CD4-positive, alpha-beta T cell treated with Interferon gamma for 1 hour (primary cell): Measurements from ENCODE around the gene KRT76.

Experiments
- DNase-seq: peaks from one replicate; pipeline ENCODE4 v3.0.0-alpha.2; 2020

The KRT76 gene

DNA sequence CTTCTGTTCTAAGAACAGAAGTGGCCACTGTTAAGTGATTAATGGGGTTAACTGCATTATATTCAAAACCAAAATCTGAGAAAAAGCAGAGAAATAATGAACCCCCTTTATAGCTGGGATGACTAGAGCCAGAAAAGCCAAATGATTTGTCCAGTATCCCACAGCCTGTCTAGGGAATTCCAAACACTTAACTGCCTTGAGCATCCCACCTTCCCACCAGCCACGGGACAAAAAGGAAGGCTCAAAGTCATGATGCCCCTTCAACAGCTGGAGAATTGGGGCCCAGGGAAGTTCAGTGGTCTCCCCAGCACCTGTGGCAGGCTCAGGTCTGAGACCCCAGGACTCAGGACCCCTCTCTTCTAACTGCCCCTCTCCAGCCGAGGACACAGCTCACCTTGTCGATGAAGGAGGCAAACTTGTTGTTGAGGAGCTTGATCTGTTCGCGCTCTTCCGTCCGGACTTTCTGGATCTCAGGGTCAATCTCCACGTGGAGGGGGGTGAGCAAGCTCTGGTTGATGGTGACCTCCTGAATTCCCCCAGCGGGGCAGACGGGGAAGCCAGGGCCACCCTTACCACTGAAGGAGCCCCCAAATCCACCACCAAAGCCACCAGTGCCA is 36.2 kb upstream of the KRT76 start:
- DNase-seq: no peak

DNA sequence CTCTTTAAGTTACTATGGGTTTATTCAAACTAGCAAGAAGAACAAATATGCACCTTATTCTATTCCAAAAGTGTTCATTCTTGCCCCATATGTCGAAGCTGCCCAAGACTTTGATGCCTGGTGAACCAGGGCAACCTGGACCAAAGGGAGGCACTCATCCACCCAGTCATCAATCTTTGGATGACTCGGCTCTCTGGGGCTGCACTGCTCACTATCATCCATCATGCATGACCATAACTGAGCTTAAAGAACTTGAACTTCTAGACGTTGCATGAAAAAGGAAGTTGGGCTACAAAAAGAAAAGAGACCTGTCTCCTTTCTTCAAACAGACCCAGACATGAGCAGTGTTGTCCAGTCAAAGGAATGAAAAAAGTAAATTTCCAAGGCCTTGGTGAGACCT is 35.6 kb upstream of the KRT76 start:
- DNase-seq: no peak

DNA sequence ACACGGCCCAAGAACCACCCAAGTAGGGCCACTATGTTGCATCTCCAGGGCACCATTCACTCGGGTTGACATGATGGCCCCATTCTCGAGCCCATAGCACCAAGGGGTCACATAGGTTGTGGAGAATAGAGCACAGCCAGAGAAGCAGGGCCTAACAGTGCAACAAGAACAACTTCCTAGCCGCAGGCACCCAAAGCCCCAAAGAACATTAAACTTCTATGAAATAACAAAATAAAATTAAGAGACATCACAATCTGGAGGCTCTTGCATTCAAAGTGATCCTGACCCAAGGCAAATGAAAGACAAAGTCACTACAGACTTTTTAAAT is 34.9 kb upstream of the KRT76 start:
- no peak for DNase-seq

DNA sequence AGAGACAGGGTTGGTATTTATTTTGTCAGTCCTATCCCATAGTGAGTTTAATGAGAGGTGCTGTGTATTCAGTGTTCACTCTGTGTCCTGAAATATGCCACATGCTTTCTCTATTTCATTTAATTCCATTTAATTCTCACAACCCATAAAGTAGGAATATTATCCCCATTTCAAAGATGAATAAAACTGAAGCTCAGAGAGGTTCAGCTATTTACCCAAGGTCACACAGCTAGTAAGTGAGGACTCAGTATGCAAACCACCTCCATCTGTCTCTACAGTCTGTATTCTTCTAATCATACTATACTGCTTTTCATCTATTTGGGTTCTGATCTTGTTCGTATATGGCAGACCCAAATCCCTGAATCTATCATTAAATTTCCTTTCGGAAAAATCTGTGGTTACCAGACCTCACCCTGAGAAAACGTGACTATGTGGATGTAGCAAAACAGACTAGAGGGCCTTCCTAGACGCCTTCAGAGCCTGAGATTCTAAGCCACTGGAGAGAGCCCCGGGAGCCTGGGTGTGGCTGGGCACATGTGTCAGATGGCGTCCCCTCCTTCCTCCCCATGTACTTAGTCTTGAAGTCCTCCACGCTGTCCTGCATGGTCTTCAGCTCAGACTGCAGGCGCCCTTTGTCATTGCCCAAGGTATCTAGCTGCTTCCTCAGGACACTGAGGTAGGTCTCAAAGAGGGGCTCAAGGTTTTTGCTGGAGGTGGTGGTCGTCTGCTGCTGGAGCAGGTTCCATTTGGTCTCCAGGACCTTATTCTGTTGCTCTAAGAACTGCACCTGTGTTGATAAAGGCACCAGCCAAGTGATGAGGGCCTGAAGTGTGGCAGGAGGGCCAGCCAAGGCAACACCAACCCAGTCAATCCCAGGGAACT is 34.3 kb upstream of the KRT76 start:
- DNase-seq: no peak

DNA sequence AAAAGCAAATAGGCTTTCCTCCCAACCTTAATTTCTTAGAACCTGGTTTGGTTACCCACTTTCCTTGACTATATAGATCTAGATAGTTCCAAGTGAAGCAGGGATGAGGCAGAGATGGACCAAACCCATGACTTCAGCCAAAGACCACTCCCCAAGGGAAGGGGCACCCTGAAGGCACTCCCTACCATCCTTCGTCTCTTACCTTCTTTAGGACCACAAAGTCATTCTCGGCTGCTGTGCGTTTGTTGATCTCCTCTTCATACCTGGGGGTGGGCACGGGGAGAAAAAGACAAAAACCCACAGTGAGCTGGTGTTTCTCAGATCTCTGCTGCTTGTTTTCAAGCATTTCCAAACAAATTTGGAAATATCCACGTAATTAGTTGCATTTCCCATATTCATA is 33.4 kb upstream of the KRT76 start:
- no peak for DNase-seq

DNA sequence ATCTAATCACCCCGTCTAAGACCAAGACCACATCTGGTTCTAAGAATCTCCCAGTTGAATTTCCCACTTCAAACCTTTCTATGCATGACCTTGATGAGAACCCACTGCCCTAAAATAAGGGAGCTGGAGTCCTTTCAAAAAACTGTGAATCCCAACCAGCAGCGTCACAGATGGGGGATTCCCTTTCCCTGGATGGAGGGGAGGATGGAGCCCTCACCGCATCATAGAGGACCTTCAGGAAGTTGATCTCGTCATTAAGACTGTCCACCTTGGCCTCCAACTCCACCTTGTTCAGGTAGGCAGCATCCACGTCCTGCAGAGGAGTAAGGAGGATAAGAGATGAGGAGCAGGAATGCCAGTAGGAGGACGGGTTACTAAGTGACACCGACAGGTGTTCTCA is 32.0 kb upstream of the KRT76 start:
- DNase-seq: no peak

DNA sequence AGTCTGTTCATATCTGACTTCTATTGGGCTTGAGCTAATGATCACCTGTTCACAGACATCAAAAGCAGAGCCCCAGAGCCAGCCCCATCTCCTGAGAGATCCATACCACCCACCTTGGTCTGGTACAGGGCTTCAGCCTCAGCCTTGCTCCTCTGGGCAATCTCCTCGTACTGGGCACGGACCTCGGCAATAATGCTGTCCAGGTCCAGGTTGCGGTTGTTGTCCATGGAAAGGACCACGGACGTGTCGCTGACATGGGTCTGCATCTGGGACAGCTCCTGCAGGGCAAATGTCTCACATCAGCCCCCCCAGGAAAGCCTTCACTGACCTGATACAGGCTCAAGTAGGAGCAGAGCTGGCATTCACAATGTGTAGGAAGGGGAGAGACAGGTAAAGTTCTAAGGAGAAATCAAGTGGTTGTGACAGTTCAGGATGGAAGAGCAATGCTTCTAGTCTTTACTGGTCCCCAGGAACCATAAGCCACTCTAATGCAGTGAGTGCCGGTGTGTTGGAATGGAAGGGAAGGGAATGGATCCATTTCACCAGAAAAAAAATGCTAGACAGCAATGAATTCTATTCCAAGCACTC is 31.5 kb upstream of the KRT76 start:
- no peak for DNase-seq

DNA sequence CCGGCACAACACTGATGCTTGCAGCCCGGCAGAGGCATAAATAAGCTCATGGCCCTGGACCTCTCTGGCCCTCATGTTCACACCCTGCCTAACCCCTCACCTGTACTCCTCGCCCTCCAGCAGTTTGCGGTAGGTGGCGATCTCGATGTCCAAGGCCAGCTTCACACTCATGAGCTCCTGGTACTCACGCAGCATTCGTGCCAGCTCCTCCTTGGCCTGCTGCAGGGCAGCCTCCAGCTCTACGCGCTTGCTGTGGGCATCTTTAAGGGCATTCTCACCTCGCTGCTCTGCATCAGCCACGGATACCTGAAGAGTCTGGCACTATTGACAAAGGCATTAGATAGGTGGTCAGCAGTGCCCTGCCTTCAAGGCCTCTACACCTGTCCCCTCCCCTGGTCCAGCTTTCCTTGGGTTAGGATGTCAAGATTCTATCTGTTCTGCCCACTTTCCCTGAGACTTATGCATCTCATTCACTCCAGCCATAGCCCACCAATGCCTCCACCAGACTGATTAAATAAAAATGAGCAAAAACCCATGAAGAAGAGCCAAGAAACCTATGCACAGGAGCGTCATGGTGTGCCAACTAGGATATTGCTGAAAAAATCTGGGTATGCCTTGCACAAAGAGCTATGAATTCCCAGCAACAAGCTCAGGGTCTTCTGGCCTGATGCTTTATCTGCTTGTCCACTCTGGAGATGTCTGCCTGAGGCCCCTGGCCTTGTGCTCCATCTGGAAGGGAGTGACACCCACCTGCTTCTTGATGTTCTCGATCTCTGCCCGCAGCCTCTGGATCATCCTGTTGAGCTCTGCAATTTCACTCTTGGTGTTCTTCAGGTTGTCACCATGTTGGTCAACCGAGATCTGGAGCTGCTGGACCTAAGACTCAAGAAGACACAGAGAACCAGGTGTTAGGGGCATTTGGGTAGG is 30.7 kb upstream of the KRT76 start:
- no peak for DNase-seq

DNA sequence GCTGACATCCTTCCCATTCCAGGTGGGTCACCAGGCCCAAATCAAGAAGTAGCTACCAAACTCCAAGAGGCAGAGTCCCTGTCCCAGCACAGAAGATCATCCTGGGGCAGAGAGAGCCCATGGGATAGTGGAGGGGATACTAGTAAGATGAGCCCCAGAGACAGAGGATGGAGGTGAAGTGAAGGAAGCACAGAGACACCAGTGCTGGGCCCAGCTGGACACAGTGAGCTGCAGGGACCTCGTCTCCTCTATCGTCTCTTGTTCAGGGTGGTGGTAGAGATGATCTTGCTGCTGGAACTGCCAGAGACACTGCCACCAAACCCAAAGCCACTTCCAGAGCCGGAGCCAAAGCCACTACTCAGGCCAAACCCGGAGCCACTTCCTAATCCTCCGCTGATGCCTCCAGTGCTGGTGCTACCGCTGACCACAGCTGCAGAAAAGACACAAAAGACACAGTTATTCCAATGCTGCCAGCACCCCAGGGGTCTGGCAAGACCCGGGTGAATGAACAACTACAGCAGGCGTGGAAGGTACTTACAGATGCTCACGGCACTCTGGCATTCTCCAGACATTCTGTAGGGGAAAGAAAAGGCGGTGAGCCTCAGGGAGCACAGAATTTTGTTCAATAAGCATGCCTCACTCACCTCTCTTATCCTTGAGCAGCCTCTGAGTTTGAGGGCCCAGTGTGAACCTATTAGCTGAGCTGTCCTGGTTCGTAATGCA is 29.8 kb upstream of the KRT76 start:
- DNase-seq: no peak

DNA sequence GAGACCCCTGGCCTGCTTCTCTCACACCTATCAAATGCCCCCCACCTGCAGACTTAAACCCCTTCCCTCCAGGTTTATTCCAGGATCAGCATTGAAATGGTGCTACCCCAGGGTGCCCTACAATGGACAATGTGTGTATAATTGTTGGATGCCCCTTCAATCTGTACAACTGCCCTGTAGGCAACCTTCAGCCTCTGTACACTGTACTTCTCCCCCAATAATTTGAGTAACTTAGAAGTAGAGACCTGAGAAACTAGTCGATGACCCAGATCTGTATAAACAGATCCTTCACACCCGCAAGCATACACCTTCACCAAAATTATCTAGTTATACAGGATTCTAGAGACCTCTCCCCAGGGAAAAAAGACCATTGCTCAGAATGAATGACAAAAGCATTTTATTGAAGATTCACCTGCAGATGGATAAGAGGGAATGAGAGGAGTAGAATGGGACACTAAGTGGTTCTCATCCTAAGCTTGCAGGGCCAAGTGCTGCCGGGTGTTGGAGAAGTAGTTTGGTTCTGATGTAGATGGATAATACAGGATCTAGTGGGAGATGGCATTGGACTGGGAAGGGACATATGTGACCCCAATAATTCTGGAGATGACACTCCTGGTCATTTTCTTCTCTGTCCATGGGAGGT is 29.1 kb upstream of the KRT76 start:
- no peak for DNase-seq

DNA sequence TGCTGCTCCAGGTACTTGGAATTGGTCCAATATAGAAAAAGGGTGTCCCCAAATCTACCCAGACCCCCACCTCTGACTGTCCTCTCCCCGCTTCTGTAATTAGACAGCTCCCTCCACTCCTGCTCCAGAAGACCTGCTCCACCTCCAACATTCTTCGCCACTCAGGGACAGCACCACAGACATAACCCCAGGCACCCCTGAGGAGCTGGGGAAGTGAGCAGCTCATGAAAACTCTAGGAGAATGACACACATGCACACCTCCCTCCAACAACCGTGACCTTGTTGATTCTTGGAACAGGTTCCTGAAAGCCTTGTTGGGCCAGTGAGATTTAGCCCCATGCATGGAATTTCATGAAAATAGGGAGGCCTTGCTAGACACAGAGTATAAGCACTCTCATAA is 28.6 kb upstream of the KRT76 start:
- no peak for DNase-seq

DNA sequence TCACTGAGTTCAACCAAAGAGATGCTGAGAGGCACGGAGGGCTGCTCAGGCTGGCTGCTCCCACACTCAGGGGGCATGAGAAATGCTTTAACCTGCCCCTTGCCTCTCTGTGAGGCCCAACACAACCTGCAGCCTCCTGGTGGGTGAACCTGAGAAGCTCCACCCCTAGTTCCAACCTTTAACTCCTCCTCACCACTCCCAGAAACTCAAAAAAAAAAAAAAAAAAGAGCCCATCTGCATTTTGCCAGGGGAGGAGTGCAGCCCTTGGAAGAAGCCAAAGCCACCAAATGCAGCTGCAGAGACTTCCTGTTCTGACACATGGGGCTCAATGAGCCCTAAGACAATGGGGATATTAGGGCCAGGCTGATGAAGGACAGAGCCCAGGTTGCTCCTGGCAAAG is 27.9 kb upstream of the KRT76 start:
- DNase-seq: no peak

DNA sequence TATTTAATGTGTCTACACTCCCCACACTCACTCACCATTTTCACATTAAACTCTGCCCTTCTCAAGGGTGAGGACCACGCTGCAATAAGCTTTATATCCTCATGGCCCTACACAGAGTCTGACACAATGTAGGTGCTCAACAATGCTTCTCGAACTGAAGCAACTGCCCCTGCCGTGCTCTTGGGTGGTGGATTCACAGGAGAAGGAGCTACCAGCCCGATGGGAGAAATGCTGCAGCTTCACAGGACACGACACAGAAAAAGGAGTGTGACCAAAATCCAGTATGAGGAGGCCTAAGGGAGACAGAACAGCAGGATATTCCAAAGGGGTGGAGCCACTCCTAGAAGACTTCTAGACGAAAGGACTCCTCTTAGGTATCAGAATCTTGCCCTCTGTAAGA is 25.3 kb upstream of the KRT76 start:
- no peak for DNase-seq

DNA sequence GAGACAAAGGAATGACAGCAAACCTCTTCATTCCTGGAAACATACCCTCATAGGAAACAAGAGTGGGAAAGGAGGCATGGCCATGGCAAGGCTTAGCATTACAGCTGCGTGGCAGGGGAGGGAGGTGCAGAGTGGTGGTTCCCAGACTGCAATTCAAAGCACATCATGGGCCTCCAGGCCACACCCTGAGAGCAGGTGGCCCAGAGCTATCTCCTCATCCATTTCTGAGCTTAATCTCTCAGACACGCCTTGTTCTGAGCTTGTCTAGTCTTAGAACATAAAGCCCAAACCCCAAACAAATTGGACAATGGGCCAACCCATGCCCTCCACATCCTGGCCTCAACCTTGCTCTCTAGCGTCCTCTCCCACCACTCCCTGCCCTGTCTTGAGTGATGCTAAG is 24.6 kb upstream of the KRT76 start:
- DNase-seq: no peak

DNA sequence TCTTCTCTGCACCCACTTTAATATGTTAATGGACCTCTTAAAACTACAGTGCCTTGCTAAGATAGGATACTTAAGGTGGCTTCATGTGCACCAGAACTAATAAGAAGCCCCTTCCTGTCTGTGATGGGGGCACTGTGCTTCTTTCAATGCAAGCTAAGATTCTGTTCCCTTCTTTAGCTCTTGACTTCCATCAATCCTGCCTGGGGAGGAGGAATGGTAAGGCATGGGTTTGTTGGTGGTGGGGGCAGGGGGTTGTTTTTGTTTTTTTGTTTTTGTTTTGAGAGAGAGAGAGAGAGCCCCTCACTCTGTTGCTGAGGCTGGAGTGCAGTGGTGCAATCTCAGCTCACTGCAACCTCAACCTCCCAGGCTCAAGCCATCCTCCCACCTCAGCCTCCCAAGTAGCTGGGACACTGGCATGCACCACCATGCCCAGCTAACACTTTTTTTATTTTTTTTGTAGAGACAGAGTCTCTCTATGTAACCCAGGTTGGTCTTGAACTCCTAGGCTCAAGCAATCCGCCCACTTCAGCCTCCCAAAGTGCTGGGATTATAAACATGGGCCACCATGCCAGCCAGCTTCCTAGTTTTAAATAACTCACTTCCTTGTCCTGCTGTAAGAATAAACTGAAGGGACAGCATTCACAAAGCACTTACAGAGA is 23.2 kb upstream of the KRT76 start:
- DNase-seq: no peak

DNA sequence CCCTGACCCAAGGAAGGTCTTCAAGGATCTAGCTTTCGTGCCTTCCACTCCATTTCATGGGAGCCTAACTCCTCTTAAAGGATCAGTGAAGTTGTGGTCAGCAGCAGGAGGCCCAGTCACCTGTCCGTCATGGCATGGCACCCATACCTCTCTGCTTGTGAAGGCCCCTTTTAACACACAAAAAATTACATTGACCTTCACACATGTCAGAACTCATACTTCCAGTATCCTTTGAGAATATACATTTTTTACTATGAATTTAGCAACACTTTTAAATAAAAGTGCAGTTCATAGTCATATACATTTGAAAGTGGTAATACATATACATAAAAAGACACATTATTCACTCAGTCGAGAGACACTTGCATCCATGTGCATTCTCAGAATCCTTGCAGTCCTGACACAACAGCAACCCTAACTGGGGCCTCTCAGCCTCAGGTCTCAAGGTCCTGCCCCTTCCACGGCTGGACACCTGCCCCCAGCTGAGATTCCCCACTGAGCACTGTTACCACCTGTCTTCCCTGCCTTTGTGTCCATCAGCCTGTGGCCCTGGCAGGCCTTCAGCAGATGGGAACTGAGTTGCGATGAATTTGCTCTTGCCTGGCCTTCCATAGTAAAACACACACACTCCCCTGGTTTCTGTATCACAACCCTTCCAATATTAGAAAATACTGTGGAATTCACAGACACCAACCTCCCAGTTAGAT is 22.5 kb upstream of the KRT76 start:
- no peak for DNase-seq

DNA sequence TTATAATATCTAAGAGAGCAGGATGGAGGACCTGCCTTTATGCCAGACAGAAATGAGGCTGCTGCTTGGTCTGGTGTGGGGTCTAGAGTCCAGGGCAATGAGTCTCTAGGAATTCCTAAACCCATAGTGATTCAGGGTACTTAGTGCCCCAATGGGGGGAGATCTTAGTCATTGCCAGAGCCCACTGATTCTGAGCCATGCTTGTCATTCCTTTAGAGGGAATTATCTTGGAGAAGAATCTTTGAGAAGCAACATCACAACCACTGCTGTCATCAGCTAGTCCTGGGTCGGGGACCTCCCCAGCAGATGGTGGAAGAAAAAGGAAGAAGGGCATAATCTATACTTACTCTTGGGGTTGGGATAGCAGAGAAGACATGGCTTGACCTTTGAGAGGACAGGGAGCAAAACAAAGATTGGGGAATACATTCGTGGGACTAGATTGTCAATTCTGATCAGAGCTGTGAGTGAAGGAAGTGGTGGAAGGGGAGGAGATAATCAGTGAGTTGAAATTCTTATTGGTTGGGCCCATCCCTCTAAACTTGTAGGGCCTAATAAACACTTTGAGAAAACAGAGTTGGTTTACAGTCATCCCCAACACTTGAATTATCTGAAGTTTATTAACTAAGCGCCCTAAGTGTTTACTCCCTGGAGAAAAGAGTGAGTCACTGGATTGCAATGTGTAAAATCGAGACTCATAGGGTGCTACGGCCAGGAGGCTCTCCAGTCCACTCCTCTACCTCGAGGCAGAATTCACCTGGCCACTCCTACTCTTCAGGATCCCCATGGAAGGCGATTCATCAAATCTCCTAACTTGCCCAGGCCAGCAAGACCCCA is 21.7 kb upstream of the KRT76 start:
- DNase-seq: no peak

DNA sequence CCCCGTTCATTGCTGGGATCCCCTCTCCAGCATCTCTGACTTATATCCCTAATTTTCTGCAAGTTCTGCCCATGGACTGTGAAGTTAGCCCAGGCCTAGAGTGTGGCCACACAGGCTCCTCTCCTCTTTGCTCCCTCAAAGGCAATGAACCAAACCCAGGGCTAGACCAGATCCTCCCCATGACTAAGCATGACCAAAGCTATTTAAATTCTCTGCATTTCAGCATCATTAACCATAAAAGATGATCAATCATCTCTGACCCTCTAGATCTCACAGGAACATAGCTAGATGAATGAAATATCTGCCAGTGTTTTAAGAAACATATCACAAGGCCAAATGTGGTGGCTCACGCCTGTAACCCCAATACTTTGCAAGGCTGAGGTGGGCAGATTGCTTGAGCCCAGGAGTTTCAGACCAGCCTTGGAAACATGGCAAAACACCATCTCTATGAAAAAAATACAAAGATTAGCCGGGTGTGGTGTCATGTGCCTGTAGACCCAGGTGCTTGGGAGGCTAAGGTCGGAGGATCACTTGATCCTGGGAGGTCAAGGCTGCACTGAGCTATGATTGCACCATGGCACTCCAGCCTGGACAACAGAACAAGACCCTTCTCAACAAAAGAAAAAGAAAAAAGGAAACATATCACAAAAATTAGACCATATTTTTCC is 21.0 kb upstream of the KRT76 start:
- DNase-seq: no peak

DNA sequence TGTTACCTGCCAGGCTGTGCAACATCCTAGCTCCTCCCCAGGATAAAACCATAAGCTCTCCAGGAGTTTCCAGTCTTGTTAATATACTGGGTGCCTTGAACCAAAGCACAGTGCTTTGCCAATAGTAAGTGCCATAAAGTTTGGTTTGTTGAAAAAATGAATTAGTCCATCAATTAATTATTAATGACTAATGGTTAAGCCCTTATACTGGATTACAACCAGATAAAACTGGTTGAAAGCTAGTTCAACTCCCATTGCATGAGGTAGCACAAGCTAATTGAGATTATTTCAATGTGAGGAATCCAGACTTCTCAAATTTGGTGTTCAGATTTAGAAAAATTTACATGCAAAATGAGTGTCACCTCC is 20.4 kb upstream of the KRT76 start:
- no peak for DNase-seq
